Measurements from ENCODE around the gene NOL3. TPM values are rescaled to one million over a fixed set of nuclear protein-coding genes. Genes with fewer than 3 reads are reported as not detected.
"Not testable (repeated sequence)": the region's sequence is repeated elsewhere in the genome, so short reads cannot be mapped to it uniquely, and the experiment has no call there.

NOL3 gene
- 5.8 and 6.8 TPM in 2 replicates for total RNA-seq

DNA sequence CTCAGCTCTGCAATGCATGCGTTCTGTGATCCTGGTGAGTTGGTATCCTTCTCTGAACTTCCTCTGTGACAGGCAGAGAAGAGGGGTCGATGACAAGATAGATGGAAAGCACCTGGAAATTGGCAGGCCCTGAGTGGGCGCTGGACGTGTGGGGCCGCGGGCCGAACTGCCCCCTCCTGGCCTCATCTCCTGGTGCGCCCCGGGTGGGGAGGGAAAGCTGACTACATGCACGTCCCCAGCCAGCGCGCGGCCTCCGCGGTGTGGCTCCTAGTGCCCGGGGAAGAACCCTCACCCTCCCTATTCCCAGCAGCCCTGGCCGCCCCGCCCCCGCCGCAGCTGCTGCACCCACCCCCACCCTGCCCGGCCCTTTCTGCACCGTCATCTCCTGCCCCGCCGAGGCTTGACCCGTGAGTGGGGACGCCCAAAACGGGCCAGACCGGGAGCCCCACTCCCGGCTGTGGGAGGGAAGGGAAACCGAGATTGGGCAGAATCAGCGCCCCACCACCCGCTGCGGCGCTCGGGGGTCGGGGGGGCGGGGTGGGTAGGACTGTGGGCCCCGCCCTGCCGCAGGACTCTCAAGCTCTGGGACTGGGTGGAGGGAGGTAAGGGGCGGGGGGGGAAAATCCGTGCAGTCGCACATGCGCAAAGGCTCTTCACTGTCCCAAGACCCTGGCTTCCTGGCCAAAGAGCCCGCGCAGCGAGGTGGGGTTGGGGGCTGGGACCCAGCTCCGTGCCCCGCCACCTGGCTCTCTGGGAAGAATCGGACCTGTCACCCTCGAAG, at the start of gene NOL3:
Gene NOL3 (plus strand): TSS at position 371 of the 781 bp plus-strand sequence.
- DNase-seq (ENCODE audit: low read depth in 2 of 2): peak; percentile 68 to 85

DNA sequence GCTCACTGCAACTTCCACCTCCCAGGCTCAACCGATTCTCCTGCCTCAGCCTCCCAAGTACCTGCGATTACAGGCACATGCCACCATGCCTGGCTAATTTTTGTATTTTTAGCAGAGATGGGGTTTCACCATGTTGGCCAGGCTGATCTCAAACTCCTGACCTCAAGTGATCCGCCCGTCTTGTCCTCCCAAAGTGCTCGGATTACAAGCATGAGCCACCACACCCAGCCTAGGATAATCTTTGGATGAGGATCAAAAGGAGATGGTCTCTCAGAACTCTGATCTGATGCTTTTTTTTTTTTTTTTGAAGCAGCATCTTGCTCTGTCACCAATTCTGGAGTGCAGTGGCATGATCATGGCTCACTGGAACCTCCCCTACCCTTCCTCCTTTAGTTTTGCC, 47.5 kb upstream of the NOL3 start:
- not testable (repeated sequence) for DNase-seq (ENCODE audit: low read depth in 2 of 2)

DNA sequence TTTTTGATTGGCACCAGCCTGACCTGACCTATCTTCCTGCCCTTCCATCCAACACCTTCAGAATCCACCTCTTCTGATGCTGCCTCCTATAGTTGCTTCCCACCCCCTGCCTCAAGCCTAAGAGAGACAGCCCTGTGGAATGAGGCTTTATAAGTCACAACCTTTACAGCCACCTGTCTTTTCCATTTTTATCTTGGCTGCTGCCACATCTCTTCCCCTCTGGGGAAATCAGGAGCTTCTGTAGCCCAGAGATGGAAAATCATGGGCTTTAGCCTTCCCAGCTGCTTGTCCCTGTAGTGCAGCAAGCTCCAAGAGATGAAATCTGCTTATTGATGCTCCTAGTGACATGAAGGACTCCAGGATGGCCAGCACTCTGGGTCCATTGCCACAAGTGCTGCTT, 41.9 kb upstream of the NOL3 start:
- no peak for DNase-seq (ENCODE audit: low read depth in 2 of 2)

DNA sequence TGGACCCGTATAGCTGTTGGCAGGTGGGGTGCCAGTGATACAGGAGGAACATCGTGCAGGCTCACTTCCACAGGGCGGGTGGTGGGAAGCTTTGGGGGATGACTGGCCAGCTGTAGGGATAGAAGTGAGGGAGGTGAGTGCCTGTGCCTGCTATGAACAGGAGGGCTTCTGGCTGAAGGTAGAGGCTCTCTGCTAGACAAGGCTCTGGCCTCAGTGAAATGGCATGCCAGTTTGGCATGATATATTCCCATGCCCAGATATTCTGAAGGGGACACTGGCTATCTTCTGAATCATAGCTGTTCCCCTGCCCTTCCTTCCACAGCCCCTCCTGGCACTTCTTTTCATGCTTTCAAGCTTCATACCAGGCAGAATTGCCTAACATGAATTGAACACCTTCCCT, 41.5 kb upstream of the NOL3 start:
- DNase-seq (ENCODE audit: low read depth in 2 of 2): no peak

DNA sequence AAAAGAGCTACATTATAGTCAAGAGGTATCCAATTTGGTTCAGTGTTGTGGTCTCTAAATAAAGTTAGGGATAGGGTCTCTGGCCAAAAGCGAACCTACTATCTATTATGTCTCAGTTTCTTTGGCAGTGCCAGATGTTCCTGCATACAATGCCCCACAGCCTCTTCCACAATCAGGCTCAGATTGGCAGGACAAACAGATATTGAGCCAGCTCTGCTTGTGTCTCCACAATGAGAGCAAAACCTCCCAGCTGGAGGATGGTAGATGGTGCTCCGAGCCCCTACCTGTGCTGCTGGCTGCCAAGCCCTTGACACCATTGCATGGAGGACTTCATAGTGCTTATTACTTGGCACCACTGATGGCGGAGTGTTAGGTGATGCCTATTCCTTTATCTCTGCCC, 40.9 kb upstream of the NOL3 start:
- DNase-seq (ENCODE audit: low read depth in 2 of 2): no peak

DNA sequence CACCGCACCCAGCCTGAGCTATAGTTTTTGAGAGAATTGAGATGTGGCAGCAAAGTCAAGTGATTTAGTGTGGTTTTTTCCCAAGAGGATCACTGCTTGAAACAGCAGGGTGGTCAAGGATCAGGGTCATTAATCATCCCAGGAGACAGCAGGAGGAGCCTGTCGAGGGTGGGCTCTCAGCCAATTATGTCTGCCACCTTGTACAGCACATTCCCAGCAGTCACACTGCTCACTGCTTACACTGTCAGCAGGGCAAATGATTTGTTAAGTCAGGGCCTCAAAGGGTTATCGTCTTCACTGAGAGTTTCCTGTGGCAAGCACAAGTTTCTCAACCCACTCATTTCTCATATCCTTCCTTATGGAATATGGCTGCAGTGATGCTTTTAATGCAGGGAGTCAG, 32.7 kb upstream of the NOL3 start:
- peak in 1 of 2 donors; percentile 79 for DNase-seq (ENCODE audit: low read depth in 2 of 2)

DNA sequence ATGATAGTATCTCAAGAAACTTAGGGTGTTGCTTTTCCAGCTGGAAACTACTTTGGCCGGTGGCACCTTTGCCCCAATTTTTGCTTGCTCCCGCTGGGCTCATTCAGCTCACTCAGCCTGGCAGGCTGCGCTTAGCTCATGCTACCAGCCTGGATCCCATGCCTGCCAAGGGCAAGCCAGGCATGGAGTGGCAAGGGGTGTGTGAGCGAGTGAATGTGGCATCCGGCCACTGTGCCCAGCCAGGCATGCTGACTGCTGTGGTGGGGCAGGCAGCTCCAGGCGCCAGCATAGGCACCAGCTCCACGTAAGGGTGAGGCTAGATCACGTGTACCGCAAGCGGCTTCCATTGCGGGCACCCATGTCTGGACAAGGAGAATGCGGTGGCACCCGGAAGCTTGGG, 28.9 kb upstream of the NOL3 start:
- DNase-seq (ENCODE audit: low read depth in 2 of 2): no peak

DNA sequence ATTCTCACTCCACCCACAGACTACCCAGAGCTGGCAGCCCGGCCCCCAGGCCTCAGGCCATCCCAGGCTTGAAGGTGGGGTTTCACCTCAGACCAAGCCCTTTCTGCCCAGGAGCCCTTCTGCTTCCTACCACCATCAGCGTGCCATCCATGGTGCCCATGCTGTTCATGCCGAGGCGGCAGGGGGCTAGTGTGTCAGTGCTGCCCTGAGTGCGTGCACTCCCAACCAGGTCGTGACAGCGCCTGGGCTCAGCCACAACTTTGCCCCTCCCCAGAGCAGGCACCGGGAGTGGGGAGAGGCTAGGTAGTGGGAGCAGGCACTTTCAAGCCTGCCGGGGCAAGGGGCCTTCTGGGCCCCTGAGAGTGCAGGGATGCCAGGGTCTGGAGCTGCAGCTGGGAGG, 28.0 kb upstream of the NOL3 start:
- no peak for DNase-seq (ENCODE audit: low read depth in 2 of 2)

DNA sequence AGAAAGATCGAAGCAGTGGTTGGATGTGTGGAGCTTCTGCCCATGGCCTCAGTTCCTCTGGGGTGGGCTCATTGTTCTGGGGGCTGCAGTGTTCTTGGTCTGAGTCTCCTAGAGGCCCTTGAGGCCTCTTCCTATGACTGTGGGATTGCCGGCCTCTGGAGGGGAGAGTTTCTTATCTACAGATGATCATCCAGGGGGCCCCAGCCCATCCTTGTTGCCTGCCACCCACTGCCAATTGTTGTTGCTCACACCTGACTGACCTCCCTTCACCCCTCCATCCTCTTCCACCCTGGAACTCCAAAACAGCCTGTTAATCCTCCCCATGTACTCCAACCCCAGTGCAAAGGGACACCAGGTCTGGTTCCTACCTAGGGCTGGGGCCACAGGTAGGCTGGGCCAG, 25.4 kb upstream of the NOL3 start:
- DNase-seq (ENCODE audit: low read depth in 2 of 2): no peak

DNA sequence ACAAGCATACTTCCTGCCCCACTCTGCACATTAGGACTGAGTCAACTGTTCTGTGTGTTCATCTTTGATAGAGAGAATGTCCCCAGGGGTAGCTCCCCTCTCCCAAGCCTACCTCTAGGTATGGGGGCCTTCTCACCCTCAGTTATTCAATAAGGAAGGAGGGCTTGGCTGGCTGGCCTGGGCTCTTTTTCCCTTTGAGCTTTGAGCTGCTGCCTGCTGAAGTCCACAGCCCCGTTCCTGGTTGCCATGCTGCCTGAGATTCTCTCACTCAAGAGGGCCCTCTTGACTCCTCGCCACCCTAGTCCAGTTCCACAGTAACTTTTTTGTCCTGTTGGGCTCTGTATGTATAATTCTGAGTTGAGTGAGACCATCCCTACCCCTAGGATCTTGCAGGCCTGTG, 24.6 kb upstream of the NOL3 start:
- DNase-seq (ENCODE audit: low read depth in 2 of 2): no peak

DNA sequence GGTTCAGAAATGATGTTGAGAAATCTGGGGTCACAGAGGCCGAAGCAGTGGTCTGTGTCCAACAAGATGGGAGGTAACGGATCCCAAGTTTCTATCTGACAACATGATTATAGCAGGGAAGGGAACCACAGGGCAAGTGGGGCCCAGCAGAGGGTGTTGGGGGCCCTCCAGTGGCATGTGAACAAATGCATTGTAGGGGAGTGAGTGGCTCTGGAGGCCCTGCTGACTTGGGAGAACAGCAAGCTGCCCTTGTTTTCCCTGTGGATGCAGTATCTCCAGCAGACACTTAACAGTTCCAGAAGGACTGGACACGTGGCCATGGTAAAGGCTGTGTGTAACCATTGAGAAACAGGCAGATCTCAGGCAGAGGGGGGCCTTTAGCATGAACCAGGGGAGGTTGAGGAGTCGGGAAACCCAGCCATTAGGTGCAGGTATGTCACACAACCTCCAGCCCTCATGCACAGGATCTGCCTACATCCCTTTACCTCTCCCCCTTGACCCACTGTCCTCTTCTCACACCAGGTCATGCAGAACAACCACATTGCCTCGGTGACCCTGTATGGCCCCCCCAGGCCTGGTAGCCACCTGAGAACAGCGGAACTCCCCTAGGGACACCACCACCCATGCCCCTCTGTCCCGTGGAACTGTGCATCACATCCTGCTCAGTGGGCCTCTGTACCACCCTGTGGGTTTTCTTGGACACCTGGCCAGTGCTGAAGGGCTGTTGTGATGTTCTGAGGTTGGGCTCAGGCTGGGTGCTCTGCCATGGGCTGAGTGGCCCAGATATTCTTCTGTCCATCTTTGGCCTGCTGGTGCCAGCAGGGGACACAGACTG, 23.6 kb upstream of the NOL3 start:
- no peak for DNase-seq (ENCODE audit: low read depth in 2 of 2)

DNA sequence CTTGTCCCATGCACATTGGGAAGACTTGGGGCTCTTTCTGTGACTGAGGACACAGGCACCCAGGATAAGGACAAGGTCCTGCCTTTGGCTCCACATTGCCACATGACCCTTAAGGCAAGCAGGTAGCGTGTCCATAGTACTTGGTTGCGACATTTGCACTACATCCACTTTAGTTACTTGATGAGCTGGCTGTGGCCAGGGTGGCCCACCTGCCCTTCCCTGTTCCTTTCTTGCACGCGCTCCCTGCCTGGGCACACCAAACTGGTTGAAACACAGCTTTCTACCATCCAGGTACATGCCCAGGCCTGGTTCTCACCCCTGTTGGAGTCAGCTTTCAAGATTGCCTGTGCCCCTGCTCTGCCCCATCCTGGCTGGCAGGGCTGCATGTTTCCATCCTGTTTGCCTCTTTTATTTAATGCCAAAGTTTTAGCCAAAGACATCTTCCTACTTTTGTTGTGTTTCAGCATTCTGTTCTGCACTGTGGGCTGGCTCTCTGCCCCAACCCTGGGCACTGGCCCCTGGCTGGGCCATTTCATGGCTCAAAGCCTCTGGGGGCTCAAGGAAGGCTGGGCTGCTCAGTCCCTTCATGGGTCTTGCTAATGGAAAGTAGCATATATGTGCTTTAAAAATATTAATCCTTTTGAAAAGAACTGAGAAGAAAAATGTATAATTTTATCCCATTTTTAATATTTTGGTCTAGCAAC, 22.7 kb upstream of the NOL3 start:
- DNase-seq (ENCODE audit: low read depth in 2 of 2): no peak

DNA sequence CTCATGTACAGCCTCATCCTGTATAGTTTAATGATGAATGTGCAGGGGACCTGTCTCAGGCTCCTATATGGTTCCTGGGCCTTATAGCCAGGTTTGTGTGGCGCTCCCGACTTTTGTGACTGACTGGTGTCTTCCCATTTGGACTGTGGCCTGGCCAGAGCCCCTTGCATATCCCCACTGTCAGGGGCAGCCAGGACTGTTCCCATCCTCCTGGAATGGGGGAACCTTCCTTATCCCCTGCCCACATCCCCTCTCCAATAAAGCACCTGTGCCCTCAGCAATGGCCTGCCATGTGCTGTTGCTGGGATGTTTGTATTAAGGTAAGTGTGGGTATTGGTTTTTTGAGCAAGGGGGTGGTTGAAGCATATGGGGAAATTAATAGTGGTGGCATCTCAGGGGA, 22.1 kb upstream of the NOL3 start:
- DNase-seq (ENCODE audit: low read depth in 2 of 2): no peak

DNA sequence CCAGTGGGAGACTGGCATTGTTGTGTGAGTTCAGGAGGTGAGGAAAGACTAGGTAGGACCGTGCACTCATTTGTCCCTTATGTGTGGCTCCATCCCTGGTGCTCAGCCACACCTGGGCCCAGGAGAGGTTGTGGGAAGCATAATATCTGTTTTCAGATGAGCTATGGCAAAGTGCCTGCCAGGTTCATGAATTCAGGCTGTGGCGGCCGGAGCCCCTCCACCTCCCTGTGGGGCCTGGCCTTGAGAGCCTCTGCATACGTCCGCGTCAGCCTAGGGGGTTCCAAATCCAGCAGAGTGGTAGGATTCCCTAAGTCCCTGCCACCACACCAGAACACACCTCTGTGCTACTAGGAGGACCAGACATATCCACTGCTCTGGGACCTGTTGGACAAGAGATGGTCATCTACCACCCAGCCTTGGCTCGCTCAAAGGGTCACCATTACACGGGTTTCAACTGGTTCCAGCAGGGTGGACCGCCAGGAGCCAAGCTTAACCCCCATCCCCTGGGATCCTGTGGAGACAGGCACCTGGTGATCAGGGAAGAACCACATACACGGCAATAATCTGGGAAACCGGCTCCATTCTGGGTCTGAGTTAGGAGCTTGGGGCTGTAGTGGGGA, 21.6 kb upstream of the NOL3 start:
- DNase-seq (ENCODE audit: low read depth in 2 of 2): no peak

DNA sequence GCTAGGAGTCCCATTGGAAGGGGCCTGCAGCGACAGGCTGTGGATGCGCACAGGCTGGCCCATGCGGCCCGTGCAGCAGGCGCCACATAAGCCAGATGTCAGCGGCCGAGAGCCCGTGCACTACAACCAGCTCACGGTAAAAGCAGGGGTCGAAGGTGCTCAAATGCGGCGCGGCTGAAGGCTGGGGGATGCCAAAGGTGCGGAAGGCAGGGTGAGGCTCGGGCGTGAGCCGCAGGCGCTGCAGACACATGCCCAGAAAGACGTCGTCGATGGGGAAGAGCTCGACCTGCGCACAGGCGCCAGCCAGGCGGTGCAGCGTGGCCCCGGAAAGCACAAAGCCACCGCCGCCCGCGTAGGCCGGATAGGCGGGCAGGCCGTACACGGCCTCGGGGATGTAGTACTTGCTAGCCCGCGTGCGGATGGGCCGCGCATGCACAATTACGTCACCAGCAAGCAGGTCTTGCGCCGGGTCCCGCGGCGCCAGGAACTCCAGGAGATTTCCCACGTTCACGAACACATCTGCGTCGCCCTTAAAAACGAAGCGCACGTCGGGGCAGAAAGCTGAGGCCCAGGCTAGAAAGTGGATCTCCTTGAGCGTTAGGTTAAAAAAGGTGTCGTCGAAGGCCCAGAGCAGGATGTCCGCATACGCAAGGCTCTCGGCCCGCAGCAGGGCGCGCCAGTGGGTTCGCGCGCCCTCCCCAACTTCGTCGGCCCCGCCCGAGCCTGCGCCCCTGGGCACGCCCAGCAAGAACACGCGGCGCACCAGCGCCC, 20.9 kb upstream of the NOL3 start:
- DNase-seq (ENCODE audit: low read depth in 2 of 2): no peak

DNA sequence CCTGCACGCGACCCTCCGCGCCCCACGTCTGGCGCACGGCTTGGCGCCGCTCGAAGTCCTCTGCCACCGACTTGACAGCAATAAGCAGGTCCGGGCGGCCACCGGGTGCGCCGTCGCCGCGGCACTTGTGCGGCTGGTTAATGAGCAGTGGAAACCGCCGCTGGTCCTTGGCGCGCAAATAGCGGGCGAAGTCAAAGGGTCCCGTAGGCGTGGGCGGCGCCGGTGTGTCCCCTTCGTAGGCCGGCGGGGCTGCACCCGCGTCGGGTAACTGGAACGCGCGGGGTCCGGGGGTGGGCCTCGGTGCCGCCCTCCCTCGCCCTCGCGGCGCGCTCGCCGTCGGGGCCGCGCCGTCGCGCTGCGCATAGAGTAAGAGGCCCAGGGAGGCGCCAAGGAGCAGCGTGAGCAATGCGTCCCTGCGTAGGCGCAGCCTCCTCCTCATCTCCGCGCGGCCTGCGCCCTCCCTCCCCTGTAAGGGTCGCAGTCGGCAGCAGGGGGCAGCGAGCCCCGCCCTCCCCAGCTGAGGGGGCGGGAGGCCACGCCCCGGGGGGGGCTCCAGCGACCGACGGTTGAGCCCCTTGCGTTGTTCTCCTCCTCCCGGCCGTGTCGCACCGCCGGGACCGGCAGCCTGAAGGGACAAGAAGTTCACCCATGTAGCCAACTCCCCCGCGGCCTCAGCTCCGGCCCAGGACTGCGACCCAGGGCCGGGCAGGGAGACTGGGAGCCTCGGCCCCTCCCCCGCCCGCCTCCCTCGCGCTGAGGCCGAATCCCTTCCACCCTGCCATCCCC, 20.1 kb upstream of the NOL3 start:
- DNase-seq (ENCODE audit: low read depth in 2 of 2): peak in 1 of 2 donors; percentile 44

DNA sequence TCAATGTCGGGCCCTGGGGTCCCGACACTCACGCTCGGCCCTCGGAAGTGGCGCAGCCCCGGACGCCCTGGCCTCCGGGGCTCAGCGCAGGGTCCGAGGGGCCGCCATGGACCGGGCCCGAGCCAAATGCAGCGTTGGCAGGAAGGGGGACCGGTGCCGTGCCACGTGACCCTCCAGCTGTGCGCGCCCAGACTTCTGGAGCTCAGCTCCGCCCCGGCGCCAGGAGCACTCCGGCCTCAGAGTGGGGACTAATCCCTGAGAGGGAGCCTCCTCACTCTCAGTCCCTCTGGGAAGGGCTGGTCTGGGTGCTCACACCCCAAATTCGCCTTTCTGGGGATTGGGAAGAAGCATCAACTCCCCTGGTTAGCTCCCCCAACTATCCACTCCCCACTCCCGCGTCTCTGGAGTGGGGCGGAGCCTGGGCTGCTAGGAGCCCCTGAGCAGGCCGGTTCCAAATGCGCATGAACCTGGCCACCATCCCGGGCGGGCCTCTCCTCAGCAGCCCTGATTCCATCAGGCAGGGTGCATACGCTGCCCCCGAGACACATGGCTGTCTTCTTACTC, 19.4 kb upstream of the NOL3 start, which contains the start of gene B3GNT9:
Gene B3GNT9 (minus strand): TSS at position 166 of the 564 bp plus-strand sequence. CDS start 513 bp downstream, outside the sequence.
- DNase-seq (ENCODE audit: low read depth in 2 of 2): peak in 1 of 2 donors; percentile 40

DNA sequence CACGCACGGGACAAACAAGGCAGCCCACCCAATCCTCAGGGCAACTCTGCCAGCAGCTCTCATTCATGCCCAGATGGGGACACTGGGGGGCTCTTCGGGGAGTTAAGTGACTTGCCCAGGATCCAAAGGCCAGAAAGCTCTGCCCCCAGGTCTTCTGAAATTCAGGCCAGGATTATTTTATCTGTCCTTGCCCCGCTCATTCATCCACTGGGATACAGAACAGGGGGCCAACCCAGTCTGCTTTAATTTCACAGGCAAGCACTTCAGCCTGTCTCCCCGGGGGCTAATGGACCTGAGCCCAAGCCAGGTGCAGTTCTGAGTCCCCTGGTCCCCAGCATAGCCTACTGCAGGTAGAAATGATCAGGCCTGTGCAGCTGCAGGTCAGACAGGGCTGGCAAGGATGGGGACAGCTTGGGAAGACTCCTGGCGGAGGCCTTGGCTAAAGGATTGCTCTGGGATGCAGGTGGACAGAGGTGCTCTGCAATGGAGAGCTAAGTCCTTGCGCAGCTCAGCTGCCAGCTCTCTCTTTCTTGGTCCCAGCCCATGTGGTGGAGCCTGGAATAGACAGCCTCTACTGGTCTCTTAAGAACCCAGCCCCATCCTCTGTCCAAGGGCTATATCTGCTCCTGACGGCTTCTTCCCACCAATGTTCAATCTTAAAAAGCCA, 18.8 kb upstream of the NOL3 start:
- DNase-seq (ENCODE audit: low read depth in 2 of 2): no peak

Measured in dermis microvascular lymphatic vessel endothelial cell (primary cell).